Tibial nerve (tissue), 3 donors: Measurements from ENCODE around the gene ZNF358.

Source experiments
- CTCF ChIP-seq, 5 experiments: fragments of 200-600 bp in 3 of 5; fragments of 450-650 bp in 2 of 5; sonication (generic) in 3 of 5; IDR thresholded peaks; one replicate each; pipeline ENCODE4 v1.5.1; 2016 to 2019; ENCODE audit warnings: antibody characterized with exemption in 5 of 5, mild to moderate bottlenecking in 3 of 5, moderate library complexity in 2 of 5
- POLR2A ChIP-seq, 2 donors: fragments of 450-650 bp; IDR thresholded peaks; one replicate each; pipeline ENCODE4 v1.6.1; 2017; ENCODE audit warnings: antibody characterized with exemption in 2 of 2, mild to moderate bottlenecking in 2 of 2, moderate library complexity in 2 of 2

- TF ChIP-seq CTCF (IDR thresholded peaks at IDR 0.05), result no peak
- TF ChIP-seq POLR2A (IDR thresholded peaks at IDR 0.05), result no peak
Observed at GRCh38 chr19:7521551-7522071, 5.7 kb downstream of the ZNF358 start.
